PFSK-1 (cell line): ENCODE results near the gene AMY2A. TPM values are rescaled to one million over a fixed set of nuclear protein-coding genes. Genes with fewer than 3 reads are reported as not detected.
"Not testable (repeated sequence)": the region's sequence is repeated elsewhere in the genome, so short reads cannot be mapped to it uniquely, and the experiment has no call there.

Experiments
- FOXP2 ChIP-seq: optimal IDR thresholded peaks from 2 replicates; pipeline ENCODE3; 2011; ENCODE audit warnings: borderline replicate concordance, control low read depth, inconsistent platforms; ENCODE audit not compliant: insufficient read depth; ENCODE audit errors: extremely low read length, extremely low read depth
- POLR2AphosphoS5 ChIP-seq: IDR thresholded peaks from 2 replicates; pipeline ENCODE4 v1.6.1; 2012; ENCODE audit warnings: low read depth, mild to moderate bottlenecking, control low read depth, low read length, moderate library complexity
- REST ChIP-seq, 2 experiments: IDR thresholded peaks; 2 replicates each; pipeline versions ENCODE4 v1.6.1 to v1.8.0; 2011 to 2012; ENCODE audit warnings: low read depth in 2 of 2, low read length in 2 of 2, control low read depth in 1 of 2, inconsistent platforms in 1 of 2, mild to moderate bottlenecking in 1 of 2, moderate library complexity in 1 of 2; ENCODE audit not compliant: insufficient read depth in 1 of 2
- SIN3A ChIP-seq: IDR thresholded peaks from 2 replicates; pipeline ENCODE4 v1.6.1; 2012; ENCODE audit warnings: mild to moderate bottlenecking, low read length, moderate library complexity, borderline replicate concordance; ENCODE audit not compliant: insufficient read depth
- TAF1 ChIP-seq: IDR thresholded peaks from 2 replicates; pipeline ENCODE4 v1.6.1; 2012; ENCODE audit warnings: low read length, control low read depth, borderline replicate concordance; ENCODE audit not compliant: insufficient read depth
- polyA plus RNA-seq: library from polyadenylated mRNA; unstranded; fragments of >200 nt; gene quantifications from one replicate; pipeline ENCODE4 v1.2.1, GENCODE V29; 2012; ENCODE audit warnings: low read depth, missing spikeins; ENCODE audit not compliant: insufficient read length

The AMY2A gene
- not detected for polyA plus RNA-seq

- not testable (repeated sequence) for TF ChIP-seq SIN3A, TAF1, POLR2AphosphoS5
Measured at GRCh38 chr1:103616994-103617477, at the start of gene AMY2A. TSS of gene AMY2A (plus strand) at chr1:103617427. CDS start at chr1:103617441, 14 bp downstream.

- TF ChIP-seq REST (IDR thresholded peaks at IDR 0.05; ENCODE audit: insufficient read depth in 1 of 2, low read depth in 2 of 2, low read length in 2 of 2), result no peak
- TF ChIP-seq SIN3A, result no peak
- TF ChIP-seq POLR2AphosphoS5, result no peak
- TF ChIP-seq TAF1, result no peak
- TF ChIP-seq FOXP2, result no peak
Measured at GRCh38 chr1:103569493-103569892, 47.7 kb upstream of the AMY2A start.

DNA sequence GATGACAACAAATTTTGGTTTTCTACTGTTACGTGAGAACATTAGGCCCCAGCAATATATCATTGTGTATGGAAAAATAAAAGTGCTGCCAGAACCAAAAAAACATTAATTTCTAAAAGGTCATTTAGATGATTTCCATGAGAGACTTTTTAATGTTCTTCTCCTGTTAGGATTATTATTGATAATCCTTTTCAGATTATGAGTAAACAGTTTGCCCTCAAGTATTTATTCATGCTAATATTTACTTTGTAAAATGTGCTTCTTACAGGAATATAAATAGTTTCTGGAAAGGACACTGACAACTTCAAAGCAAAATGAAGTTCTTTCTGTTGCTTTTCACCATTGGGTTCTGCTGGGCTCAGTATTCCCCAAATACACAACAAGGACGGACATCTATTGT, 45.9 kb upstream of the AMY2A start, which contains the start of gene AMY2B:
TSS of gene AMY2B (plus strand) at position 301 of the 400 bp plus-strand sequence. CDS start at position 315, 14 bp downstream.
- TF ChIP-seq REST (IDR thresholded peaks at IDR 0.05; ENCODE audit: insufficient read depth in 1 of 2, low read depth in 2 of 2, low read length in 2 of 2); TAF1; POLR2AphosphoS5: not testable (repeated sequence)

DNA sequence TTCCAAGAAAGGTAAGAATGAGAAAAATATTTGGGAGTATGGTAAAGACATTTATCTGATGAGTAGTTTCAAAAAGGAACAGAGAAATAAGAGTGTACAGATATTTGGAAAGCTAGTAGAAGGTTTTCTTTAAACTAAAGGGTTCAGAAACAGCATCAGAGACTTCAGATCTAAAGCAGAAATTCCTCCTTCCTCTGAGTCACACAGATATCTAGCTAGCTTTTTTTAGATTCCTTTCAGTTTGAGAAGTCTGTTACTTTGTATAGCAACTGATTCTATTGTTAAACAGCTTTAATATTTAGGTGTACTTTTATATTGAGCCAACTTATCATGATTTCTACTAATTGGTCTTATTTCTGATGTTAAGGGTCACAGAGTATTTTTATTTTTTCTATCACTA, 41.2 kb upstream of the AMY2A start:
- TF ChIP-seq POLR2AphosphoS5, result no peak
- TF ChIP-seq REST (IDR thresholded peaks at IDR 0.05; ENCODE audit: insufficient read depth in 1 of 2, low read depth in 2 of 2, low read length in 2 of 2), result no peak
- no peak for TF ChIP-seq SIN3A
- TF ChIP-seq TAF1, result no peak
- TF ChIP-seq FOXP2, result no peak

DNA sequence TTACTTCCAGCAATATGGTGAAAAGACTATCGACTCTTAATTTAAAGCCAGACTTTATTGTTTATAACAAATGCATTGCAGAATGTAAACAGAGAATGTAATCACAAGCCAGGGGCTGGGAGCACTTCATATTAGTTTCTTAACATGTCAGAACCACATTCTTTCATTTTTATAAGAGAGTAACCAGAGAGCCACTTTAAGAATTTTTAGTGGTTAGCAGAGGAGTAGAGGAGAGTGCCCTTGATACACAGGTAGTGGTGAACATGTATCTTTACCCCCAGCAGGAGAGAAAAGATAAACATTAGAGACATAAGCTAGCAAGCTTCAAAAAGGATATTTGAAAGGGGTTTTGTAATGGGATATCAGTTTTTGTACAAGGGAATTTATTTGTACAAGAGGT, 34.8 kb upstream of the AMY2A start:
- no peak for TF ChIP-seq SIN3A
- TF ChIP-seq TAF1, result no peak
- no peak for TF ChIP-seq REST (IDR thresholded peaks at IDR 0.05; ENCODE audit: insufficient read depth in 1 of 2, low read depth in 2 of 2, low read length in 2 of 2)
- no peak for TF ChIP-seq FOXP2
- TF ChIP-seq POLR2AphosphoS5, result no peak
